Ishikawa (cell line): Measurements from ENCODE around the gene MAST1.

Experiments used
- CEBPB ChIP-seq: IDR thresholded peaks from 2 replicates; pipeline ENCODE4 v1.6.1; 2012
- CREB1 ChIP-seq: IDR thresholded peaks from 2 replicates; pipeline ENCODE4 v1.6.1; 2012; ENCODE audit warnings: low read depth
- EGR1 ChIP-seq: IDR thresholded peaks from 2 replicates; pipeline ENCODE4 v1.6.1; 2012
- EP300 ChIP-seq: IDR thresholded peaks from 2 replicates; pipeline ENCODE4 v1.6.1; 2012; ENCODE audit warnings: borderline replicate concordance
- FOXM1 ChIP-seq: IDR thresholded peaks from 2 replicates; pipeline ENCODE4 v1.6.1; 2012; ENCODE audit warnings: low read depth, borderline replicate concordance
- NFIC ChIP-seq: IDR thresholded peaks from 2 replicates; pipeline ENCODE4 v1.6.1; 2012
- RAD21 ChIP-seq: IDR thresholded peaks from 2 replicates; pipeline ENCODE4 v1.6.1; 2012; ENCODE audit warnings: low read depth
- TAF1 ChIP-seq: IDR thresholded peaks from 2 replicates; pipeline ENCODE4 v1.6.1; 2012; ENCODE audit warnings: low read depth, mild to moderate bottlenecking
- TCF12 ChIP-seq: IDR thresholded peaks from 2 replicates; pipeline ENCODE4 v1.6.1; 2012; ENCODE audit warnings: low read depth
- TEAD4 ChIP-seq: IDR thresholded peaks from 2 replicates; pipeline ENCODE4 v1.6.1; 2012
- YY1 ChIP-seq: IDR thresholded peaks from 2 replicates; pipeline ENCODE4 v1.6.1; 2012; ENCODE audit warnings: low read depth
- ZBTB7A ChIP-seq: IDR thresholded peaks from 2 replicates; pipeline ENCODE4 v1.6.1; 2012; ENCODE audit warnings: low read depth
- TF ChIP-seq, protein P1 (sequence below): IDR thresholded peaks from 2 replicates; pipeline ENCODE4 v1.6.1; 2012
- TF ChIP-seq, protein P2 (sequence below): IDR thresholded peaks from 2 replicates; pipeline ENCODE4 v1.6.1; 2012
- TF ChIP-seq, protein P3 (sequence below): IDR thresholded peaks from 2 replicates; pipeline ENCODE4 v1.6.1; 2012; ENCODE audit warnings: low read depth, mild to moderate bottlenecking

MAST1 gene

DNA sequence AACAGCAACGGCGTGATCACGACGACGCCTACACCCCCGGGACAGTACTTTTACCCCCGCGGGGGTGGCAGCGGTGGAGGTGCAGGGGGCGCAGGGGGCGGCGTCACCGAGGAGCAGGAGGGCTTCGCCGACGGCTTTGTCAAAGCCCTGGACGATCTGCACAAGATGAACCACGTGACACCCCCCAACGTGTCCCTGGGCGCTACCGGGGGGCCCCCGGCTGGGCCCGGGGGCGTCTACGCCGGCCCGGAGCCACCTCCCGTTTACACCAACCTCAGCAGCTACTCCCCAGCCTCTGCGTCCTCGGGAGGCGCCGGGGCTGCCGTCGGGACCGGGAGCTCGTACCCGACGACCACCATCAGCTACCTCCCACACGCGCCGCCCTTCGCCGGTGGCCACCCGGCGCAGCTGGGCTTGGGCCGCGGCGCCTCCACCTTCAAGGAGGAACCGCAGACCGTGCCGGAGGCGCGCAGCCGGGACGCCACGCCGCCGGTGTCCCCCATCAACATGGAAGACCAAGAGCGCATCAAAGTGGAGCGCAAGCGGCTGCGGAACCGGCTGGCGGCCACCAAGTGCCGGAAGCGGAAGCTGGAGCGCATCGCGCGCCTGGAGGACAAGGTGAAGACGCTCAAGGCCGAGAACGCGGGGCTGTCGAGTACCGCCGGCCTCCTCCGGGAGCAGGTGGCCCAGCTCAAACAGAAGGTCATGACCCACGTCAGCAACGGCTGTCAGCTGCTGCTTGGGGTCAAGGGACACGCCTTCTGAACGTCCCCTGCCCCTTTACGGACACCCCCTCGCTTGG lies 46.1 kb upstream of the MAST1 start:
- TF ChIP-seq, protein P1, sequence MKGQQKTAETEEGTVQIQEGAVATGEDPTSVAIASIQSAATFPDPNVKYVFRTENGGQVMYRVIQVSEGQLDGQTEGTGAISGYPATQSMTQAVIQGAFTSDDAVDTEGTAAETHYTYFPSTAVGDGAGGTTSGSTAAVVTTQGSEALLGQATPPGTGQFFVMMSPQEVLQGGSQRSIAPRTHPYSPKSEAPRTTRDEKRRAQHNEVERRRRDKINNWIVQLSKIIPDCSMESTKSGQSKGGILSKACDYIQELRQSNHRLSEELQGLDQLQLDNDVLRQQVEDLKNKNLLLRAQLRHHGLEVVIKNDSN: peak; percentile 74
- TF ChIP-seq TCF12 (no peak), YY1 (peak; percentile 45; the same call in 1 of the 2 replicates), NFIC (no peak), TEAD4 (peak; percentile 16; the same call in 1 of the 2 replicates), EGR1 (peak; percentile 31; the same call in 1 of the 2 replicates)
- TF ChIP-seq, protein P2, sequence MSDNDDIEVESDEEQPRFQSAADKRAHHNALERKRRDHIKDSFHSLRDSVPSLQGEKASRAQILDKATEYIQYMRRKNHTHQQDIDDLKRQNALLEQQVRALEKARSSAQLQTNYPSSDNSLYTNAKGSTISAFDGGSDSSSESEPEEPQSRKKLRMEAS: peak; percentile 56; the same call in 1 of the 2 replicates

DNA sequence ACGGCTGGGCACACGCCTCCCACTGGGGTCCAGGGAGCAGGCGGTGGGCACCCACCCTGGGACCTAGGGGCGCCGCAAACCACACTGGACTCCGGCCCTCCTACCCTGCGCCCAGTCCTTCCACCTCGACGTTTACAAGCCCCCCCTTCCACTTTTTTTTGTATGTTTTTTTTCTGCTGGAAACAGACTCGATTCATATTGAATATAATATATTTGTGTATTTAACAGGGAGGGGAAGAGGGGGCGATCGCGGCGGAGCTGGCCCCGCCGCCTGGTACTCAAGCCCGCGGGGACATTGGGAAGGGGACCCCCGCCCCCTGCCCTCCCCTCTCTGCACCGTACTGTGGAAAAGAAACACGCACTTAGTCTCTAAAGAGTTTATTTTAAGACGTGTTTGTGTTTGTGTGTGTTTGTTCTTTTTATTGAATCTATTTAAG lies 45.4 kb upstream of the MAST1 start:
- TF ChIP-seq NFIC (no peak), TAF1 (no peak), CEBPB (no peak), ZBTB7A (0 out of 2 replicates have a peak, but pooled peaks have one; percentile 64)

DNA sequence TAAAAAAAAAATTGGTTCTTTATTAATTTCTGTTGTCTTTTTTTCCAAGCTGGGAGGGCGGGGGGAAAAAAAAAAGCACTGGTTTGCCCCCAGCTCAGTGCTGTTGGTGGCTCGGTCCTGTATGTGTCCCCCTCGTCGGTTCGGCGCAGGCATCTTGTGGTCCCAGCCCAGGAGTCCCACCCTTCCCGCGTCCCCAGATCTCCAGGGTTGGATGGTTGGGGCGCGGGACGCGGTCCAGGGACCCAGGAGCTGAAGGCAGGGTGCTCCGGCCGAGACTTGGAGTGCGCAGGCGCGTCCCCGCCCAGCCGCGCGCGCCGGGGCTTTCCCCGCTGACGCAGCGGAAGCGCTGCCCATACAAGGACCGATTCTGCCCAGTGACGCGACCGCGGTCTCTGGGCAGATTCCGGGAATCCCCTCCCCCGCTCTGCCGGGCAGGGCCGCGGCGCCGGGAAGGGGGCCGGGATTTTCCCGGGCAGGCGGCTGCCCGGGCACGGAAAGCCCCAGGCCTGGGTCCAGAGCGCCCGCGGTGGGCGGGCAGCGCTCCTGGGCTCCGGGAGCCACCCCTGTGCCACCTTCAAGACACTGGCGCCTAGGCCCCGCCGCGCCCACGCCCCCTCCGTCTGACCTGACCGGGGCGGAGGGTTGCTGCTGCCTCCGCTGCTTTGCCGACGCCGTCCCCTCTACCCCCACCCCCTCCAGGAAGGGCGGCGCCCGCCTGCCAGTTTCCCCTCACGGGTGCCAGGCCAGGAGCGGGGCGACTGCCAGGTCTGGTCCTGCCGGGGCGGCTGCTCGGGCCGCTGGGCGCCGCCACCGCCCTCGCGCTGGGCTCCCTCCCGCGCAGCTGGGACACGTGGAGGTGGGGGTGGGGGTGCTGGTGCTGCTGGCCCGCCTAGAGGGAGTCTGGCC lies 44.8 kb upstream of the MAST1 start:
- TF ChIP-seq CEBPB (no peak), FOXM1 (no peak), TAF1 (peak; percentile 65; the same call in 1 of the 2 replicates), RAD21 (0 out of 2 replicates have a peak, but pooled peaks have one; percentile 7), CREB1 (peak; percentile 87), EGR1 (peak; percentile 58), TEAD4 (peak; percentile 71), EP300 (peak; percentile 44; the same call in 1 of the 2 replicates), TCF12 (peak; percentile 70; the same call in 1 of the 2 replicates), NFIC (peak; percentile 41), YY1 (0 out of 2 replicates have a peak, but pooled peaks have one; percentile 20), ZBTB7A (peak; percentile 89)
- TF ChIP-seq, protein P3, sequence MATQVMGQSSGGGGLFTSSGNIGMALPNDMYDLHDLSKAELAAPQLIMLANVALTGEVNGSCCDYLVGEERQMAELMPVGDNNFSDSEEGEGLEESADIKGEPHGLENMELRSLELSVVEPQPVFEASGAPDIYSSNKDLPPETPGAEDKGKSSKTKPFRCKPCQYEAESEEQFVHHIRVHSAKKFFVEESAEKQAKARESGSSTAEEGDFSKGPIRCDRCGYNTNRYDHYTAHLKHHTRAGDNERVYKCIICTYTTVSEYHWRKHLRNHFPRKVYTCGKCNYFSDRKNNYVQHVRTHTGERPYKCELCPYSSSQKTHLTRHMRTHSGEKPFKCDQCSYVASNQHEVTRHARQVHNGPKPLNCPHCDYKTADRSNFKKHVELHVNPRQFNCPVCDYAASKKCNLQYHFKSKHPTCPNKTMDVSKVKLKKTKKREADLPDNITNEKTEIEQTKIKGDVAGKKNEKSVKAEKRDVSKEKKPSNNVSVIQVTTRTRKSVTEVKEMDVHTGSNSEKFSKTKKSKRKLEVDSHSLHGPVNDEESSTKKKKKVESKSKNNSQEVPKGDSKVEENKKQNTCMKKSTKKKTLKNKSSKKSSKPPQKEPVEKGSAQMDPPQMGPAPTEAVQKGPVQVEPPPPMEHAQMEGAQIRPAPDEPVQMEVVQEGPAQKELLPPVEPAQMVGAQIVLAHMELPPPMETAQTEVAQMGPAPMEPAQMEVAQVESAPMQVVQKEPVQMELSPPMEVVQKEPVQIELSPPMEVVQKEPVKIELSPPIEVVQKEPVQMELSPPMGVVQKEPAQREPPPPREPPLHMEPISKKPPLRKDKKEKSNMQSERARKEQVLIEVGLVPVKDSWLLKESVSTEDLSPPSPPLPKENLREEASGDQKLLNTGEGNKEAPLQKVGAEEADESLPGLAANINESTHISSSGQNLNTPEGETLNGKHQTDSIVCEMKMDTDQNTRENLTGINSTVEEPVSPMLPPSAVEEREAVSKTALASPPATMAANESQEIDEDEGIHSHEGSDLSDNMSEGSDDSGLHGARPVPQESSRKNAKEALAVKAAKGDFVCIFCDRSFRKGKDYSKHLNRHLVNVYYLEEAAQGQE: no peak; the same call in 1 of the 2 replicates
- TF ChIP-seq, protein P1: peak; percentile 78
- TF ChIP-seq, protein P2: peak; percentile 97

DNA sequence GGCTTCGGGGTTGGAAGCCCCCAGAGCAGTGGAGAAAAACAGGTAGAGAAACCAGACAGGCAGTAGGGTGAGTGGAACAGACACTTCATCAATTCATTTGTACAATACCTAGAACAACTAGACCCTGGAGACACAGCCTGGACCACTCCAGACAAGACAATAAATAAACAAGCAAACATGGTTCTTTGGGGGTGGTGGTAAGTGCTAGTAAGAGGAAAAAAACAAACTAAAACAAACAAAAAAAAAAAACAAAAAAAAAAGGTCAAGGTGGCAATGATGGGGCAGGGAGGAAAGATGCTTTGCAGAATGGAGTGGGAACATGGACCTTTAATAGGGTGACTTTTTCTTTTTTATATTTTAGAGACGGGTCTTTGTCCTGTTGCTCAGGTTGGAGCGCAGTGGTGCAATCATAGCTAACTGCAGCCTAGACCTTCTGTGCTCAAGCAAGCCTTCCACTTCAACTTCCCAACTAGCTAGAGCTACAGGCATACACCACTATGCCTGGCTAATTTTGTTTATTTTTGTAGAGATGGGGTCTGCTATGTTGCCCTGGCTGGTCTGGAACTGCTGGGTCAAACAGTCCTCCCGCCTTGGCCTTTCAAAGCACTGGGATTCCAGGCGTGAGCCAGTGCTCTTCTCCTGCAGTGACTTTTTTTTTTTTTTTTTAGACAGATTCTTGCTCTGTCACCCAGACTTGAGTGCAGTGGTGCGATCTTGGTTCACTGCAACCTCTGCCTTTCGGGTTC lies 43.9 kb upstream of the MAST1 start:
- TF ChIP-seq, protein P2: no peak
- TF ChIP-seq, protein P1: no peak
- no peak for TF ChIP-seq TEAD4
- no peak for TF ChIP-seq TCF12
- no peak for TF ChIP-seq EP300
- no peak for TF ChIP-seq CEBPB
- no peak for TF ChIP-seq EGR1
- TF ChIP-seq, protein P3: no peak
- TF ChIP-seq YY1: no peak
- no peak for TF ChIP-seq TAF1
- TF ChIP-seq NFIC: no peak
- no peak for TF ChIP-seq ZBTB7A
- TF ChIP-seq RAD21: no peak
- TF ChIP-seq FOXM1: no peak
- TF ChIP-seq CREB1: no peak
